Right lobe of liver (tissue), 6 donors: Measurements from ENCODE around the gene TRIM50. TPM values are rescaled to one million over a fixed set of nuclear protein-coding genes. Genes with fewer than 3 reads are reported as not detected.
A peak's percentile ranks its signal among the peaks of the same experiment; 100 is the strongest.

Source experiments
- ATAC-seq, 4 donors: fragments of 200-7000 bp; cut with Tn5 transposase; one replicate each; pipeline ENCODE4 v1.9.1; 2020; ENCODE audit warnings: mild to moderate bottlenecking in 4 of 4, moderate library complexity in 4 of 4
- DNase-seq, 3 donors: peaks; one replicate each; pipeline ENCODE4 v3.0.0-alpha.2; 2020
- H3K27ac ChIP-seq, 3 donors: fragments of 200-600 bp; one replicate each; pipeline ENCODE4 v1.8.0; 2022
- H3K27me3 ChIP-seq, 2 donors: fragments of 200-600 bp; one replicate each; pipeline ENCODE4 v1.8.0; 2022
- H3K36me3 ChIP-seq, 4 donors: fragments of 200-600 bp; sonication (generic) in 1 of 4; one replicate each; pipeline versions ENCODE4 v1.5.1 to v1.8.0; 2017 to 2022; ENCODE audit warnings: control low read depth in 1 of 4
- H3K4me1 ChIP-seq, 4 donors: fragments of 200-600 bp; sonication (generic) in 1 of 4; one replicate each; pipeline versions ENCODE4 v1.5.1 to v1.8.0; 2017 to 2022; ENCODE audit warnings: control low read depth in 1 of 4
- H3K4me3 ChIP-seq, 3 donors: fragments of 200-600 bp; one replicate each; pipeline ENCODE4 v1.8.0; 2022
- H3K9me3 ChIP-seq, 4 donors: fragments of 200-600 bp; sonication (generic) in 1 of 4; one replicate each; pipeline versions ENCODE4 v1.5.1 to v1.8.0; 2017 to 2022; ENCODE audit warnings: control low read depth in 1 of 4
- CTCF ChIP-seq, 4 donors: fragments of 200-600 bp in 3 of 4; fragments of 450-650 bp in 1 of 4; IDR thresholded peaks; one replicate each; pipeline versions ENCODE4 v1.5.1 to v1.8.0; 2016 to 2022; ENCODE audit warnings: antibody characterized with exemption in 4 of 4, mild to moderate bottlenecking in 2 of 4
- POLR2A ChIP-seq: fragments of 450-650 bp; IDR thresholded peaks from one replicate; pipeline ENCODE4 v1.6.1; 2017; ENCODE audit warnings: antibody characterized with exemption, mild to moderate bottlenecking
- WGBS: methylation state at CpG from one replicate; pipeline ENCODE4 v1.1.6; 2018; ENCODE audit warnings: low coverage, low lambda C conversion rate; ENCODE audit not compliant: insufficient coverage; ENCODE audit errors: missing lambda C conversion rate; 5-methylcytosine and 5-hydroxymethylcytosine counted together
- intact Hi-C, 2 donors: fragments of 100-400 bp; cut with DNase I; formaldehyde crosslinking; loops; one replicate each; pipeline versions ENCODE4 v1.11.2 to v1.14.1; 2022
- total RNA-seq, 6 experiments: library from RNA; depleted of rRNA in 2 of 6; stranded (reverse); fragments of >200 nt in 2 of 6; fragmentation: NEBNext Ultra II Directional in 3 of 6; extraction: Animal tissue kit (Norgen Biotek cat#: 25700) in 3 of 6; gene quantifications; one replicate each; pipeline versions ENCODE4 v1.1.0 to v1.2.4, GENCODE V29; 2016 to 2023
- donor health status: DM: no; HTN: yes; CAD: no.
- donor health status: DM: no; HTN: no; CAD: no.
- donor health status: DM: no; HTN: no; CAD: no.
- donor health status: DM: no; HTN: yes; CAD: no.
- donor health status: DM: no; HTN: yes; CAD: no.

TRIM50 gene
- total RNA-seq, 6 experiments from 2014 or later = 0.11 to 0.56 TPM; not detected in 4

GRCh38 chr7:73349763-73350162, 21.9 kb upstream of the TRIM50 start:
- TF ChIP-seq CTCF (IDR thresholded peaks at IDR 0.05) = no peak
- no peak for TF ChIP-seq POLR2A
- Histone ChIP-seq H3K36me3 (no peaks in the 10 kb centered on the region), H3K9me3 (no peaks in the 10 kb centered on the region), H3K27me3 (no peaks in the 10 kb centered on the region), H3K4me1 (peaks cover 0 to 13% (median 5%) of the 10 kb centered on the region in 4 donors), H3K27ac (no peak overlapping the region), H3K4me3 (no peak overlapping the region)
- DNase-seq (no peak), ATAC-seq (no peak)
- 77% methylated on average over 5 of the region's 6 CpGs for WGBS
- intact Hi-C loops = loop anchor here (10.0 kb wide), 2 partner anchors 85 to 95 kb away; partner anchors contain the start of gene FZD9 (in 1 of the 2)

- Histone ChIP-seq H3K4me1 (peaks cover 0 to 37% (median 5%) of the 10 kb centered on the region in 4 donors), H3K4me3 (no peak overlapping the region), H3K27me3 (no peaks in the 10 kb centered on the region), H3K36me3 (no peaks in the 10 kb centered on the region), H3K9me3 (no peaks in the 10 kb centered on the region), H3K27ac (peak overlapping the region in 1 of 3 donors; percentile 21)
- no peak for DNase-seq
- ATAC-seq = no peak
- WGBS = 70% methylated on average over 6 of the region's 8 CpGs
- TF ChIP-seq POLR2A (no peak), CTCF (IDR thresholded peaks at IDR 0.05) (no peak)
- intact Hi-C loops = loop anchor here (10.0 kb wide), 2 partner anchors 89 to 99 kb away; partner anchors contain the start of gene FZD9 (in 1 of the 2)
These were observed 18.1 kb upstream of the TRIM50 start for GRCh38 chr7:73345951-73346350.

GRCh38 chr7:73345538-73345937, 17.7 kb upstream of the TRIM50 start:
- no peaks in the 10 kb centered on the region for H3K27me3 ChIP-seq
- WGBS = 30% methylated on average over 4 of the region's 4 CpGs
- TF ChIP-seq CTCF (IDR thresholded peaks at IDR 0.05) (no peak), POLR2A (no peak)
- ATAC-seq (peak; percentile 49 to 69 (median 62)), DNase-seq (no peak)
- no peaks in the 10 kb centered on the region for H3K36me3 ChIP-seq
- no peak overlapping the region for H3K4me3 ChIP-seq
- peak overlapping the region in 1 of 3 donors; percentile 21 for H3K27ac ChIP-seq
- intact Hi-C loops = loop anchor here (10.0 kb wide), 2 partner anchors 89 to 99 kb away; partner anchors contain the start of gene FZD9 (in 1 of the 2)
- H3K4me1 ChIP-seq = peaks cover 0 to 37% (median 5%) of the 10 kb centered on the region in 4 donors
- H3K9me3 ChIP-seq = no peaks in the 10 kb centered on the region

DNA sequence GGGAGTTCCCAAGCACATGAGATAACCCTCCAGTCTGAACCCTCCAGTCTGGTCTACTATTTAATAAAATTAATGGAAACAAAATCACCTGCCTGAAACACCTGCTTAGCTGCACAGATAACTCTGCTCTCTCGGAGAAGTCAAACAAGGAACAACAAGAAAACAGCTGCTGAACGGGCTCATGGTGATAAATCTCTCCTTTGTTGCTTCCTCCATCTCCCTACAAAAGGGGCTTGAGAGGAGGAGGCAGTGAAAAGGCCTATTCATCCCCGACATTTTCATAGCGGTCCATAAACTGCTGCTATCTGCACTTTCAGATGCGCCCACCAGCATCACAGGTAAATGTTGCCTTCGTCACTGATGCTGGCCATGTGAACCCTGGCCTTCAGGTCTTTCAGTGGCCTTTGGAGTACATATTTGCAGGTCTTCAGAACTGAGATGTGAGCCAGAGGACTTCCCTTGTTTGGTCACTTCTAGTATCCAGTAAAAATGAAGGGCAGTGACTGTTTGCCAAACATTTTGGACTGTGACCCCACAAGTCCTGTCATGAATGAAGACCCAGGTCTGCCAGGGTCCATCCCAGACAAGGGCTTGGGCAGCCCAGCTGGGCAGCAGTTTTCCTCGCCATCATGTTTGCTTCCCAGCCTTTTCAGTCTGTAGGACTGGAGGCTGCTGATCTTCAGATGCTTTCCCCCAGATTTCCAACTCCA, 15.9 kb upstream of the TRIM50 start:
- ATAC-seq (peak; percentile 42 to 81 (median 57)), DNase-seq (no peak)
- no peak for TF ChIP-seq CTCF (IDR thresholded peaks at IDR 0.05)
- no peaks in the 10 kb centered on the region for H3K36me3 ChIP-seq
- H3K4me1 ChIP-seq = peaks cover 0 to 37% (median 5%) of the 10 kb centered on the region in 4 donors
- intact Hi-C loops = loop anchor here (10.0 kb wide), 2 partner anchors 91 to 101 kb away; partner anchors contain the start of gene FZD9 (in 1 of the 2)
- H3K27me3 ChIP-seq = no peaks in the 10 kb centered on the region
- 67% methylated on average over 7 of the region's 7 CpGs for WGBS
- no peaks in the 10 kb centered on the region for H3K9me3 ChIP-seq
- peak overlapping the region in 1 of 3 donors; percentile 67 for H3K27ac ChIP-seq
- no peak overlapping the region for H3K4me3 ChIP-seq
